HepG2 (cell line): ENCODE data around the gene WIPF2. TPM values are rescaled to one million over a fixed set of nuclear protein-coding genes. Genes with fewer than 3 reads are reported as not detected.
A peak's percentile ranks its signal among the peaks of the same experiment; 100 is the strongest.

ENCODE experiments used
- ADNP ChIP-seq: sonication (generic); formaldehyde crosslinking; IDR thresholded peaks from 2 replicates; pipeline ENCODE4 v1.4.0; 2020; ENCODE audit warnings: missing genetic modification reagents
- CREB1 ChIP-seq, 2 experiments: fragments of 450-650 bp in 1 of 2; IDR thresholded peaks; 2 replicates each; pipeline ENCODE4 v1.6.1; 2016 to 2017; ENCODE audit warnings: control low read depth in 1 of 2, mild to moderate bottlenecking in 1 of 2, missing compliant biosample characterization in 1 of 2, missing genetic modification characterization in 1 of 2
- ETV5 ChIP-seq: IDR thresholded peaks from 2 replicates; pipeline ENCODE4 v1.6.1; 2018; ENCODE audit warnings: missing biosample characterization, missing genetic modification reagents, inconsistent platforms, borderline replicate concordance
- POLR2G ChIP-seq: fragments of 200-400 bp; formaldehyde crosslinking; IDR thresholded peaks from 2 replicates; pipeline ENCODE4 v1.6.1; 2018; ENCODE audit warnings: mild to moderate bottlenecking, low read depth, low read length, moderate library complexity
- SNRNP70 ChIP-seq: fragments of 200-400 bp; formaldehyde crosslinking; IDR thresholded peaks from 2 replicates; pipeline ENCODE4 v1.6.1; 2017; ENCODE audit warnings: mild to moderate bottlenecking, low read depth, low read length, moderate library complexity
- THYN1 ChIP-seq: sonication (generic); formaldehyde crosslinking; IDR thresholded peaks from 2 replicates; pipeline ENCODE4 v1.8.1; 2023; ENCODE audit warnings: low read depth, mild to moderate bottlenecking, moderate library complexity, missing genetic modification reagents, borderline replicate concordance
- TRAFD1 ChIP-seq: sonication (generic); formaldehyde crosslinking; IDR thresholded peaks from 2 replicates; pipeline ENCODE4 v1.5.1; 2020; ENCODE audit warnings: missing genetic modification reagents, mild to moderate bottlenecking, borderline replicate concordance
- USF2 ChIP-seq, 2 experiments: sonication (generic) in 1 of 2; formaldehyde crosslinking in 1 of 2; IDR thresholded peaks; 2 replicates each; pipeline versions ENCODE4 v1.5.1 to v1.6.1; 2011 to 2020; ENCODE audit warnings: borderline replicate concordance in 1 of 2, low read depth in 1 of 2, low read length in 1 of 2, mild to moderate bottlenecking in 1 of 2, missing genetic modification reagents in 1 of 2, moderate library complexity in 1 of 2
- ZFP36 ChIP-seq: fragments of 150-350 bp; IDR thresholded peaks from 2 replicates; pipeline ENCODE4 v1.6.1; 2018; ENCODE audit warnings: borderline replicate concordance, low read length, low read depth; ENCODE audit not compliant: partially characterized antibody
- ZFP36L2 ChIP-seq: sonication (generic); formaldehyde crosslinking; IDR thresholded peaks from 2 replicates; pipeline ENCODE4 v1.4.0; 2020; ENCODE audit warnings: missing genetic modification reagents
- ZKSCAN8 ChIP-seq: IDR thresholded peaks from 2 replicates; pipeline ENCODE4 v1.6.1; 2016; ENCODE audit warnings: borderline replicate concordance, missing genetic modification reagents, missing compliant biosample characterization
- ZNF382 ChIP-seq: sonication (generic); formaldehyde crosslinking; IDR thresholded peaks from 2 replicates; pipeline ENCODE4 v1.5.0; 2020; ENCODE audit warnings: missing genetic modification reagents, mild to moderate bottlenecking, borderline replicate concordance
- ZNF496 ChIP-seq: sonication (generic); formaldehyde crosslinking; IDR thresholded peaks from 2 replicates; pipeline ENCODE4 v1.8.1; 2023; ENCODE audit warnings: mild to moderate bottlenecking, moderate library complexity, missing genetic modification reagents; ENCODE audit not compliant: insufficient replicate concordance
- ZNF589 ChIP-seq: sonication (generic); formaldehyde crosslinking; conservative IDR thresholded peaks from 2 replicates; pipeline ENCODE4 v1.8.0; 2022; ENCODE audit warnings: mild to moderate bottlenecking, moderate library complexity, missing genetic modification reagents
- ZNF616 ChIP-seq: sonication (generic); formaldehyde crosslinking; IDR thresholded peaks from 2 replicates; pipeline ENCODE4 v1.5.0; 2020; ENCODE audit warnings: low read depth, mild to moderate bottlenecking, missing genetic modification reagents
- ZNF724P ChIP-seq: sonication (generic); formaldehyde crosslinking; IDR thresholded peaks from 2 replicates; pipeline ENCODE4 v1.8.0; 2022; ENCODE audit warnings: missing genetic modification reagents, borderline replicate concordance
- ZSCAN25 ChIP-seq: sonication (generic); formaldehyde crosslinking; IDR thresholded peaks from 2 replicates; pipeline ENCODE4 v1.8.0; 2022; ENCODE audit warnings: mild to moderate bottlenecking, missing genetic modification reagents
- ZSCAN29 ChIP-seq: sonication (generic); formaldehyde crosslinking; conservative IDR thresholded peaks from 2 replicates; pipeline ENCODE4 v1.4.0; 2020; ENCODE audit warnings: mild to moderate bottlenecking, missing genetic modification reagents
- polyA plus RNA-seq, 8 experiments: library from polyadenylated mRNA; depleted of rRNA in 3 of 8; stranded (reverse) in 7 of 8; unstranded in 1 of 8; fragments of >200 nt; fragmentation: Illumina TruSeq in 4 of 8; extraction: Trizol in 4 of 8; gene quantifications; 2 replicates each; pipeline versions ENCODE4 v1.2.1 to v1.2.3, GENCODE V29; 2011 to 2016; ENCODE audit warnings: low read depth in 4 of 8, missing spikeins in 1 of 8, mixed read lengths in 1 of 8; ENCODE audit not compliant: insufficient read depth in 1 of 8
- total RNA-seq, 5 experiments: library from RNA; depleted of rRNA; stranded (reverse); fragments of >200 nt; fragmentation: Illumina TruSeq; extraction: Trizol; gene quantifications; 2 replicates each; pipeline ENCODE4 v1.2.3, GENCODE V29; 2016; ENCODE audit warnings: low read depth in 1 of 5
- TF ChIP-seq, protein P1 (sequence below): sonication (generic); formaldehyde crosslinking; IDR thresholded peaks from 2 replicates; pipeline ENCODE4 v1.4.0; 2020; ENCODE audit warnings: missing genetic modification reagents

WIPF2 gene
- total and polyA plus RNA-seq, 2 of the 13 experiments (the other 11 are each of a cell fraction or from before 2014, with no cell fraction given) = 7.2 to 10.8 TPM

- TF ChIP-seq POLR2G (no peak), USF2 (IDR thresholded peaks at IDR 0.05; ENCODE audit: low read depth, low read length) (no peak), USF2 (CRISPR knock-in tag; IDR thresholded peaks at IDR 0.05; ENCODE audit: borderline replicate concordance) (no peak), ZNF724P (CRISPR knock-in tag) (no peak), ZNF589 (CRISPR knock-in tag) (no peak), ZSCAN25 (no peak), ZNF616 (CRISPR knock-in tag) (no peak), THYN1 (CRISPR knock-in tag) (no peak), TRAFD1 (CRISPR knock-in tag) (no peak), SNRNP70 (no peak), ZKSCAN8 (CRISPR knock-in tag) (no peak), ZNF496 (CRISPR knock-in tag) (no peak), ETV5 (CRISPR knock-in tag) (peak; percentile 50; the same call in 1 of the 2 replicates), ZFP36 (no peak), CREB1 (IDR thresholded peaks at IDR 0.05) (no peak), CREB1 (CRISPR knock-in tag; IDR thresholded peaks at IDR 0.05) (no peak), ADNP (no peak), ZFP36L2 (CRISPR knock-in tag) (no peak), ZSCAN29 (no peak), ZNF382 (CRISPR knock-in tag) (no peak)
- TF ChIP-seq, protein P1, sequence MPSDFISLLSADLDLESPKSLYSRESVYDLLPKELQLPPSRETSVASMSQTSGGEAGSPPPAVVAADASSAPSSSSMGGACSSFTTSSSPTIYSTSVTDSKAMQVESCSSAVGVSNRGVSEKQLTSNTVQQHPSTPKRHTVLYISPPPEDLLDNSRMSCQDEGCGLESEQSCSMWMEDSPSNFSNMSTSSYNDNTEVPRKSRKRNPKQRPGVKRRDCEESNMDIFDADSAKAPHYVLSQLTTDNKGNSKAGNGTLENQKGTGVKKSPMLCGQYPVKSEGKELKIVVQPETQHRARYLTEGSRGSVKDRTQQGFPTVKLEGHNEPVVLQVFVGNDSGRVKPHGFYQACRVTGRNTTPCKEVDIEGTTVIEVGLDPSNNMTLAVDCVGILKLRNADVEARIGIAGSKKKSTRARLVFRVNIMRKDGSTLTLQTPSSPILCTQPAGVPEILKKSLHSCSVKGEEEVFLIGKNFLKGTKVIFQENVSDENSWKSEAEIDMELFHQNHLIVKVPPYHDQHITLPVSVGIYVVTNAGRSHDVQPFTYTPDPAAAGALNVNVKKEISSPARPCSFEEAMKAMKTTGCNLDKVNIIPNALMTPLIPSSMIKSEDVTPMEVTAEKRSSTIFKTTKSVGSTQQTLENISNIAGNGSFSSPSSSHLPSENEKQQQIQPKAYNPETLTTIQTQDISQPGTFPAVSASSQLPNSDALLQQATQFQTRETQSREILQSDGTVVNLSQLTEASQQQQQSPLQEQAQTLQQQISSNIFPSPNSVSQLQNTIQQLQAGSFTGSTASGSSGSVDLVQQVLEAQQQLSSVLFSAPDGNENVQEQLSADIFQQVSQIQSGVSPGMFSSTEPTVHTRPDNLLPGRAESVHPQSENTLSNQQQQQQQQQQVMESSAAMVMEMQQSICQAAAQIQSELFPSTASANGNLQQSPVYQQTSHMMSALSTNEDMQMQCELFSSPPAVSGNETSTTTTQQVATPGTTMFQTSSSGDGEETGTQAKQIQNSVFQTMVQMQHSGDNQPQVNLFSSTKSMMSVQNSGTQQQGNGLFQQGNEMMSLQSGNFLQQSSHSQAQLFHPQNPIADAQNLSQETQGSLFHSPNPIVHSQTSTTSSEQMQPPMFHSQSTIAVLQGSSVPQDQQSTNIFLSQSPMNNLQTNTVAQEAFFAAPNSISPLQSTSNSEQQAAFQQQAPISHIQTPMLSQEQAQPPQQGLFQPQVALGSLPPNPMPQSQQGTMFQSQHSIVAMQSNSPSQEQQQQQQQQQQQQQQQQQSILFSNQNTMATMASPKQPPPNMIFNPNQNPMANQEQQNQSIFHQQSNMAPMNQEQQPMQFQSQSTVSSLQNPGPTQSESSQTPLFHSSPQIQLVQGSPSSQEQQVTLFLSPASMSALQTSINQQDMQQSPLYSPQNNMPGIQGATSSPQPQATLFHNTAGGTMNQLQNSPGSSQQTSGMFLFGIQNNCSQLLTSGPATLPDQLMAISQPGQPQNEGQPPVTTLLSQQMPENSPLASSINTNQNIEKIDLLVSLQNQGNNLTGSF (CRISPR knock-in tag) = no peak; the same call in 1 of the 2 replicates
Measured at GRCh38 chr17:40326014-40326831, 107.1 kb downstream of the WIPF2 start (continued).
